Heart right ventricle (tissue), 16 donors: ENCODE results near the gene OXNAD1. TPM values are rescaled to one million over a fixed set of nuclear protein-coding genes. Genes with fewer than 3 reads are reported as not detected.

Experiments used
- ATAC-seq, 8 donors: fragments of 200-7000 bp; cut with Tn5 transposase; one replicate each; pipeline ENCODE4 v1.9.1; 2020; ENCODE audit warnings: mild to moderate bottlenecking in 8 of 8, moderate library complexity in 8 of 8, moderate number of reproducible peaks in 1 of 8
- DNase-seq, 2 donors: peaks; one replicate each; pipeline ENCODE4 v3.0.0-alpha.2; 2020
- H3K27ac ChIP-seq, 10 donors: fragments of 200-600 bp; sonication (generic) in 2 of 10; one replicate each; pipeline versions ENCODE4 v1.5.0 to v1.8.0; 2020 to 2022; ENCODE audit warnings: mild to moderate bottlenecking in 3 of 10
- H3K27me3 ChIP-seq, 7 donors: fragments of 200-600 bp; one replicate each; pipeline ENCODE4 v1.8.0; 2021 to 2022; ENCODE audit warnings: mild to moderate bottlenecking in 2 of 7
- H3K36me3 ChIP-seq, 9 donors: fragments of 200-600 bp; sonication (generic) in 1 of 9; one replicate each; pipeline versions ENCODE4 v1.5.0 to v1.8.0; 2020 to 2022; ENCODE audit warnings: mild to moderate bottlenecking in 2 of 9
- H3K4me1 ChIP-seq, 9 donors: fragments of 200-600 bp; sonication (generic) in 1 of 9; one replicate each; pipeline versions ENCODE4 v1.5.0 to v1.8.0; 2020 to 2022; ENCODE audit warnings: mild to moderate bottlenecking in 4 of 9
- H3K4me3 ChIP-seq, 10 donors: fragments of 200-600 bp; sonication (generic) in 2 of 10; one replicate each; pipeline versions ENCODE4 v1.5.0 to v1.8.0; 2020 to 2022; ENCODE audit warnings: mild to moderate bottlenecking in 7 of 10, moderate library complexity in 2 of 10
- H3K9me3 ChIP-seq, 11 donors: fragments of 200-600 bp in 10 of 11; sonication (generic) in 2 of 11; one replicate each; pipeline versions ENCODE4 v1.5.0 to v1.8.0; 2013 to 2022; ENCODE audit warnings: mild to moderate bottlenecking in 2 of 11, control low read depth in 1 of 11, moderate library complexity in 1 of 11
- CTCF ChIP-seq, 9 donors: fragments of 200-600 bp; sonication (generic) in 2 of 9; IDR thresholded peaks; one replicate each; pipeline versions ENCODE4 v1.5.0 to v1.8.0; 2021 to 2022; ENCODE audit warnings: antibody characterized with exemption in 9 of 9, mild to moderate bottlenecking in 5 of 9, moderate library complexity in 1 of 9
- WGBS, 2 donors: extraction: QIAGEN DNeasy Blood & Tissue Kit; methylation state at CpG; one replicate each; pipeline ENCODE4 v1.1.7; 2013; ENCODE audit warnings: inconsistent platforms in 1 of 2; 5-methylcytosine and 5-hydroxymethylcytosine counted together
- intact Hi-C, 10 donors: fragments of 100-400 bp; cut with DNase I; formaldehyde crosslinking; loops; one replicate each; pipeline versions ENCODE4 v1.11.1 to v1.14.2; 2022
- polyA plus RNA-seq, 2 donors: library from polyadenylated mRNA; stranded (reverse); fragments of 200-250 nt; gene quantifications; one replicate each; pipeline ENCODE4 v1.2.3, GENCODE V29; 2013
- total RNA-seq, 10 donors: library from RNA; stranded (reverse); fragmentation: NEBNext Ultra II Directional in 3 of 10; extraction: Animal tissue kit (Norgen Biotek cat#: 25700) in 3 of 10; gene quantifications; one replicate each; pipeline versions ENCODE4 v1.2.1 to v1.2.4, GENCODE V29; 2021 to 2023
- donor health status: Arrhythmogenic right ventricular cardiomyopathy.
- donor health status: ischemic (EF 13 %, LVEDD 7.1; RV severe dilation, severe dysfunction).
- donor health status: healthy with polysubstance abuse.
- donor health status: DM: no; HTN: yes; CAD: no.
- donor health status: DM: no; HTN: no; CAD: no.
- donor health status: ischemic (EF 25% LVEDD 6.9; RV normal size, moderate dysfunction).
- donor health status: ischemic (EF 25% LVEDD 5.7; RV mildly dilated, moderate dysfunction).
- donor health status: healthy.
- donor health status: DM: yes; HTN: yes; CAD: no.
- donor health status: Ischemic cardiomyopathy.
- donor health status: ischemic (EF 35%, LVEDD 5.7; RV mildly dilated, moderate dysfunction).
- donor health status: nonischemic (EF 11% LVEDD 7.7; RV severe dilation, severe dysfunction).
- donor health status: DM: yes; HTN: yes; CAD: no.
- donor health status: PGD.
- donor health status: ischemic (EF 29% LVEDD 5.4; RV normal size, mild dysfunction).
- donor health status: nonischemic (EF 23%, LVEDD 6.1; RV moderate dilation, normal function).

Gene OXNAD1
- total and polyA plus RNA-seq, 12 donors = 4.2 to 22.8 (median 17.1) TPM

GRCh38 chr3:16262174-16262573 lies 2.8 kb upstream of the OXNAD1 start:
- H3K9me3 ChIP-seq = no peaks in the 10 kb centered on the region
- no peak overlapping the region for H3K27ac ChIP-seq
- WGBS, 2 donors = 73 to 74% methylated on average over 4 of the region's 4 CpGs
- no peak for TF ChIP-seq CTCF (IDR thresholded peaks at IDR 0.05)
- no peak overlapping the region for H3K4me3 ChIP-seq
- H3K4me1 ChIP-seq = peaks cover 5 to 54% (median 39%) of the 10 kb centered on the region in 9 donors
- intact Hi-C loops = no loop called here
- peaks cover 0 to 46% (median 15%) of the 10 kb centered on the region in 9 donors for H3K36me3 ChIP-seq
- ATAC-seq (no peak), DNase-seq (no peak)
- H3K27me3 ChIP-seq = no peaks in the 10 kb centered on the region

GRCh38 chr3:16264174-16264707 lies 771 bp upstream of the OXNAD1 start:
- peak in 1 of 9 donors; percentile 12 for TF ChIP-seq CTCF (IDR thresholded peaks at IDR 0.05)
- Histone ChIP-seq H3K9me3 (no peaks in the 10 kb centered on the region), H3K36me3 (peaks cover 0 to 35% (median 15%) of the 10 kb centered on the region in 9 donors), H3K27ac (peak overlapping the region in 9 of 10 donors; percentile 85 to 93 (median 92)), H3K4me1 (peaks cover 5 to 63% (median 46%) of the 10 kb centered on the region in 9 donors), H3K4me3 (peak overlapping the region; percentile 59 to 98 (median 78)), H3K27me3 (no peaks in the 10 kb centered on the region)
- 1% methylated on average over 21 of the region's 21 CpGs for WGBS, 2 donors
- DNase-seq (no peak), ATAC-seq (no peak)
- intact Hi-C loops = no loop called here

GRCh38 chr3:16265455-16265786 lies 409 bp downstream of the OXNAD1 start:
- no peak for TF ChIP-seq CTCF (IDR thresholded peaks at IDR 0.05)
- peak overlapping the region; percentile 59 to 98 (median 78) for H3K4me3 ChIP-seq
- intact Hi-C loops = loop anchor here in 2 of 10 donors (5.0 kb wide), 2 partner anchors 282 to 287 kb away; no protein-coding TSS in a partner anchor
- peaks cover 5 to 63% (median 46%) of the 10 kb centered on the region in 9 donors for H3K4me1 ChIP-seq
- peak overlapping the region; percentile 81 to 93 (median 91) for H3K27ac ChIP-seq
- ATAC-seq (no peak), DNase-seq (no peak)
- WGBS, 2 donors = 0 to 1% methylated on average over 6 of the region's 6 CpGs
- no peaks in the 10 kb centered on the region for H3K27me3 ChIP-seq
- no peaks in the 10 kb centered on the region for H3K9me3 ChIP-seq
- peaks cover 0 to 35% (median 4%) of the 10 kb centered on the region in 9 donors for H3K36me3 ChIP-seq

GRCh38 chr3:16266714-16267113 lies 1.7 kb downstream of the OXNAD1 start:
- no peaks in the 10 kb centered on the region for H3K9me3 ChIP-seq
- peaks cover 5 to 62% (median 46%) of the 10 kb centered on the region in 9 donors for H3K4me1 ChIP-seq
- no peaks in the 10 kb centered on the region for H3K27me3 ChIP-seq
- TF ChIP-seq CTCF (IDR thresholded peaks at IDR 0.05) = no peak
- peak overlapping the region in 4 of 10 donors; percentile 8 to 92 (median 35) for H3K27ac ChIP-seq
- intact Hi-C loops = loop anchor here in 6 of 10 donors (1.0 to 5.0 kb wide), 4 partner anchors 281 to 286 kb away; no protein-coding TSS in a partner anchor
- WGBS, 2 donors = 67 to 73% methylated on average over 3 of the region's 3 CpGs
- H3K36me3 ChIP-seq = peaks cover 0 to 35% (median 11%) of the 10 kb centered on the region in 9 donors
- DNase-seq (no peak), ATAC-seq (no peak)
- H3K4me3 ChIP-seq = peak overlapping the region in 5 of 10 donors; percentile 10 to 85 (median 69)
